NCI-H1930 (cell line): Measurements from ENCODE around the gene TPI1.
"Not testable (repeated sequence)": the region's sequence is repeated elsewhere in the genome, so short reads cannot be mapped to it uniquely, and the experiment has no call there.

ENCODE experiments used
- DNase-seq, 2 experiments: peaks; one replicate each; lab custom pipeline; 2025; lab: John Stamatoyannopoulos, UW

TPI1 gene

DNA sequence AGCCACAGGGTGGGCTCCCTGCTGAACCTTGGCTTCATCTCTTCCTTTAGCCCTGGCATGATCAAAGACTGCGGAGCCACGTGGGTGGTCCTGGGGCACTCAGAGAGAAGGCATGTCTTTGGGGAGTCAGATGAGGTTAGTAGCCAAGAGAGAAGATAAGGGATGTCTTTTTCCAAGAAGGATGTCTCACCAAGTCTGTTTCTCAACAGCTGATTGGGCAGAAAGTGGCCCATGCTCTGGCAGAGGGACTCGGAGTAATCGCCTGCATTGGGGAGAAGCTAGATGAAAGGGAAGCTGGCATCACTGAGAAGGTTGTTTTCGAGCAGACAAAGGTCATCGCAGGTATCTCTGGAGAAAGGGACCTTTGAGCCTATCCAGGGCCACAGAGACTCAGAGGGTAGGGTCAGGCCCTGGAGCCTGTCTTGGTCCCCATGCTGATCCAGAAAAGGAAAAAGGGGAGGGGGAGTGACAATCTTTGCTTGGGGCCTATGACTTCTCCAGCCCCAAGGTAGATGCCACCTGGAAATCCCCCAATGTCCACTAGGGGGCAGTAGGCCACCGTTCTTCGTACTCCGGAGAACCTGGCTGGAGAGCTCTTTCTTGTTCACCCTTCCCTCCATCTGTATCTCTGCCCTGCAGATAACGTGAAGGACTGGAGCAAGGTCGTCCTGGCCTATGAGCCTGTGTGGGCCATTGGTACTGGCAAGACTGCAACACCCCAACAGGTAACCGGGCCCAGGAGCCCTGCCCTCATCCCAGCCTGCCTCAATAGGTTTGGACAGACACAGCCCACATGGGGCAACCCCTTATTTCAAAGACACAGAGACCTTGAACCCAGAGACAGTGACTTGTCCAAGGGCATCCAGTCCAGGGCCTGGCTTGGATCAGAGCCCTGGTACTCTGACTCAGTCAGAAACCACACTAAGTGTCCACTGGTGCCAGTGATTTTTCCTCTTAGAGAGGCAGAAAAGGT lies 2.0 kb downstream of the TPI1 start:
- peak; percentile 74 to 87 for DNase-seq

DNA sequence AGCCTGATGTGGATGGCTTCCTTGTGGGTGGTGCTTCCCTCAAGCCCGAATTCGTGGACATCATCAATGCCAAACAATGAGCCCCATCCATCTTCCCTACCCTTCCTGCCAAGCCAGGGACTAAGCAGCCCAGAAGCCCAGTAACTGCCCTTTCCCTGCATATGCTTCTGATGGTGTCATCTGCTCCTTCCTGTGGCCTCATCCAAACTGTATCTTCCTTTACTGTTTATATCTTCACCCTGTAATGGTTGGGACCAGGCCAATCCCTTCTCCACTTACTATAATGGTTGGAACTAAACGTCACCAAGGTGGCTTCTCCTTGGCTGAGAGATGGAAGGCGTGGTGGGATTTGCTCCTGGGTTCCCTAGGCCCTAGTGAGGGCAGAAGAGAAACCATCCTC lies 3.0 kb downstream of the TPI1 start:
- DNase-seq: not testable (repeated sequence)

DNA sequence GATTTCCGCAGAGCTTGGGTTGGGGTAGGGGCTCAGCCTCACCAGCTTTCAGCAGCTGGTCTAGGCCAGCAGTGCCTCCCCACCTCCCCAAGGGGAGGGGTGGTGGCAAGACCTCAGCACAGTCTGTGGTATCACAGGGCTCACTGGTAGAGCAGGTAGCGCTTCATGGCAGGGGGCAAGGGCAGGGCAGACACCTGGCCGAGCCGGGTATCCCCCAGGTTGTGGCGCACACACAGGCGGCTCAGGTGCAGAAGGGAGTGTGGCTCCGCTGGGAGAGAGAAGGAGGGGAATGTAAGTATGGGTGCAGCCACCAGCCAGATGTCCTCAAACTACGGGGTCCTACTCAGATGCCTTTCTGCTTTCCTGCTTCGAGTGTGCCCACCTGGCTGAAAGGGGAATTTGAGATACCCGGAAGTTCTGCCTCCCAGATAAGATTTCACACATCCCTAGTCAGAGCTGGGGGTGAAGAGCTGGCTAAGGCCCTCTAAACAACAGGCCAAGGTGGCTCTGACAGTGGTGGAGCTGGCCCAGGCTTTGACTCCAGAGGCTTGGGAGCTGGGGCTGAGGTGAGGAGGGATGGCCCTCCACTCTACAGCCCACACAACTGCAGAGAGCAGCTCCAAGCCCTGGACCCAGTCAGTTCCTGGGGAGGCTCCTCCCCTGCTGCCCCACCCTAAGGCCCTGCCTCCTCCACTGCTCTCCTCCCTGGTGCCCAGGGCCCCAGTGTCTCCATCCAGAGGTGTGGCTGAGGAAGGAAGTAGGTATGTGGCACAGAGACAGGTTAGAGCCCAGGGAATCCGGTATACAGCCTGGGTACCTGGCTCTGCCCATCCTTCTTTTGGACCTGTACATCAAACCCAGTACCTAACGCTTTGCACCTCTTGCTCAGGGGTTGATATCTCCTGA lies 4.0 kb downstream of the TPI1 start:
- DNase-seq: no peak

DNA sequence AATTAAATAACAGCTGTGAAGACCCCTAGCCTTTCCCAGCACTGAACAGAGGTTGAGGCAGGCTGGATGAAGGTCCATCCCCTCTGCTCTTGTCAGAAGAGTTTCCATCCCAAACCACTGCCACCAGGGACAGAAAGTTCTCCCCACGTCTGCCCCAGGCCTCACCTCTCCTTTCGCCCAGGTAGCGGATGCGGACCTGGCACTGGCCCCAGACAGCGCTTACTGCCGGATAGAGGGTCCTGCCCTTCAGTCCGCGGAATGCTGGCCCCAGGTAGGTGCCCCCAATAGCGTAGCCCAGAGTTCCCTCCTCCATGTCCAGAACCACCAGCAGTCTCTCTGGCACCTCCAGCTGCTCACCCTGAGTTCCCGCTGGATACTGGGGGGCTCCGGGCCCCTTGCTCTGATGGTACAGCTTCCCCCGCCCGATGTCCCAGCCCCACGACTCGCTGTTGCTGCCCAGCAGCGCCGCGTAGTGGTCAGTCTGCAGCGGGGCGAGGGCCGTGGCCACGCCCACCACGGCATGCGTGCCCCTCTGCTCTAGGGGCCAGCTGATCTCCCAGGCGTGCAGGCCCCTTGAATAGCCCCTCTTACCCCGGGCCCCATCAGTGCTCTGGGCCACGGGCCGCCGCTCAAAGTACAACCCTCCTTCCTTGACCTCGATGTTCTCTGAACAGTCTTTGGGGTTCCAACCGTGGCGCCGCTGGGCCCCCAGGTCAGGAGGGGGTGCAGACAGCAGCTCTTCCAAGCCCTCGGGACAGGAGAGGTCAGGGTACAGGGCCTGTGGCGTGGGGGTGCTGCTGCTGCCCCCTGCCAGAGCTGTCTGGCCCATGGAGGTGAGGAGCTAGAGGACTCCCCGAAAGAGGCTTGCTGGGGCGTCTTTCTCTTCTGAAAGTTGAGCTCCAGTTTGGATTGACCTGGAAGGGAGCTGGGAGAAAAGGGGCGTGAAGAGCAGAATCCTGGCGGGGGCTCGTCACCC lies 5.0 kb downstream of the TPI1 start:
- DNase-seq: peak; percentile 72 to 85

DNA sequence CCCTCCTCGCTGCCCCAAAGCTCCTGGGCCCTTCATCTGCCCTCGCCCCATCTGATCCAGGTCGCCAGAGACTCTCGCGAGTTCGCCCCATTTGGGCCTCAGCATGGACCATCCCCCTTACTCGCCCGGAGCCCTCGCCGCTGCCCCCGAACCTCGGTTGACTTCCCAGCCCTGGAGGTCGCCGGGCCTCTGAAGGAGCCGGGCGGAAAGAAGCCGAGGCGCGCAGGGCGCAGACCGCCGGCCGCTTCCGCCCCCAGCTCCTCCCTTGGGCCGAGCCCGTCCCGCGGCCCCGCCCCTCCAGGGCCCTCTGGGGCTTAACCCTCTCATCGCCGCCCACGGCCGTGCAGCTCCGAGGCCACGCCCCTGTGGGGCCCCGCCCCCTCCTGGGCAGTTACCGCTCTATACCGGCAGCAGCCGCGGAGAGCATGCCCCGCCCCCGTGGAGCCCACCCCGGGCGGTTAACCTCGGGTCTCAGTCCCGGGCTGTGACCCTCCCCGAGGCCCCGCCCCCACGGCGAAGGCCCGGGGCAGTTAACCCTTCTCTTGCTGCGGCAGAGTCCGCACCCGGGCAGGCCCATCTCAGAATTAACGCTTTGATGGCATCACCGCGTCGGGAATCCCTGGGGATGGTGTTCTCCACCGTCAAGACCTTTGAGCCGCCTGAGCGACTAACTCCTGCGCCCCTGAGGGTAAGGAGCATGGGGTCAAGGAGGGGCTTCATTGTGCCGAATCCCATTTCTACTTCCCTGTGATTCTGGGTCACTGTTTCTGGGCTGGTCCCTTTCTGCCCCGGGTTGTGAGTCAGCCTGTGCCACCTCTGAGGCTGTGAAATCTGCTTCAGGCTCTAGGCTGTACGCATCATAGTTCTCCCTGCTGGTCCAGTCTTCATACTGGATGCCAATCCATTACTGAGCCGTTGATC lies 6.0 kb downstream of the TPI1 start, which contains the start of gene SPSB2:
Gene SPSB2, minus strand, starts transcription at position 210 of the 921 bp plus-strand sequence. CDS start 402 bp downstream, outside the sequence.
- peak; percentile 96 to 98 for DNase-seq

DNA sequence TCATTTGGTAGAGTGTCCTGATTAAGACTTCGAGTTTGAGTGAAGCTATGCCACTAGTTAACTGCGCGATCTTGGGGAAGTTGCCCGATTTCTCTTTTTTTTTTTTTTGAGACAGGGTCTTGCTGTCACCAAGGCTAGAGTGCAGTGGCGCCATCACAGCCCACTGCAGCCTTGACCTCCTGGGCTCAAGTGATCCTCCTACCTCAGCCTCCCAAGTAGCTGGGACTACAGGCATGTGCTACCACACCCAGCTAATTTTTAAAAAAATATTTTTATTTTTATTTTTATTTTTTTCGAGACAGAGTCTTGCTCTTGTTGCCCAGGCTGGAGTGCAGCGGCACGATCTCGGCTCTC lies 6.7 kb downstream of the TPI1 start:
- not testable (repeated sequence) for DNase-seq

DNA sequence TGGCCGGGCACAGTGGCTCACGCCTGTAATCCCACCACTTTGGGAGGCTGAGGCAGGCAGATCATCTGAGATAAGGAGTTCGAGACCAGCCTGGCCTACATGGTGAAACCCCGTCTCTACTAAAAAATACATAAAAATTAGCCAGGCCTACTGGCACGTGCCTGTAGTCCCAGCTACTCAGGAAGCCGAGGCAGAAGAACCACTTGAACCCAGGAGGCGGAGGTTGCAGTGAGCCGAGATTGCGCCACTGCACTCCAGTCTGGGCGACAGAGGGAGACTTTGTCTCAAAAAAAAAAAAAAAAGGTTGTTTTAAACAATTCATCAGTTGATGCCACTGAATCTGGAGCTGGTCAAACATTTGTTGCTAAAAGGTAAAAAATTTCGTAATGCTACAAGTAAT lies 12.5 kb downstream of the TPI1 start:
- not testable (repeated sequence) for DNase-seq

DNA sequence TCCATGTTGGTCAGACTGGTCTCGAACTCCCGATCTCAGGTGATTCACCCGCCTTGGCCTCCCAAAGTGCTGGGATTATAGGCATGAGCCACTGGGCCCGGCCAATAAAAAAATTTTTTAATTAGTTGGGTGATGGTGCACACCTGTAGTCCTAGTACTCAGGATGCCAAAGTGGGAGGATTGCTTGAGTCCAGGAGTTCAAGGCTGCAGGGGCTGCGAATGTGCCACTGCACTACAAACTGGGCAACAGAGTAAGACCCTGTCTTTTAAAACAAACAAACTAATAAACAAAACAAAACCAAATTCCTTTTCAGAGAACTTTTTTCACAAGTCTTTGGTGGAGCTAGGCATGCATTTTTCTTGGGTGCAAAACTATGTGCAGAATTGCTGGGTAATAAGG lies 15.9 kb downstream of the TPI1 start:
- DNase-seq: no peak

DNA sequence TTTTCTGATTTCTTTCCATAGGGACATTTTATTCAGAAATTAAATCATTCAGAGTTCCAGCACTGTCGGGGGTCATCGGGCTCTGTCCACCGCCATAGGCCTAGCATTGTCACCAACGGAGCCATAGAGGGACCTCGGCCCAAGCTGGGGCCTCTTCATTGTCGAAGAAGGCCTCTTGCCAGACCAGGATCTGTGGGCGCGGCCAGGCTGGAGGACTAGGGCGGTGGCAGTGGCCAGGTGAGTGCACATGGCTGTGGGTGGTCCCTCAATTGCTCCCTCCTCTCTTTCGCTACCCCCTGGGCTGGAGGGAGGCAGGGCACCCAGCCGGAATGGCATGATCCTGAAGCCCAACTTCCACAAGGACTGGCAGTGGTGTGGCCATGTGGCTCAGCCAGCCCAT lies 16.4 kb downstream of the TPI1 start:
- no peak for DNase-seq

DNA sequence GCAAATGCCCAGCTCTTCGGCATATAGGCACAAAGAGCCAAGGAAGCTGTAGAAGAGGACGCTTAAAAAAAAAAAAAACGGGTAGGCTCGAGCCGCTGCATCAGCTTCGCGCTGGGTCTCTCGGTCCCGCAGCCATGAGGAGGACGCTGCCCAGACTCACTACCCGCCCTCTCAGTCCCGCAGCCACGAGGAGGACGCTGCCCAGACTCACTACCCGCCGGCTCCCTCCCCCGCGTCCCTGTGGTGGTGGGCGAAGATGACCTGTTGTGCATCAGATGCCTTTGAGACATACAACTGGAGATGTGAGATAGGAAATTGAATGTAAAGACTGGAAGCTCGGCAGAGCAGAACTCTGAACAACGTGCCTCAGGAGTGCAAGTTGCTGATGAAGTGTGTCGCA lies 17.2 kb downstream of the TPI1 start:
- DNase-seq: no peak

DNA sequence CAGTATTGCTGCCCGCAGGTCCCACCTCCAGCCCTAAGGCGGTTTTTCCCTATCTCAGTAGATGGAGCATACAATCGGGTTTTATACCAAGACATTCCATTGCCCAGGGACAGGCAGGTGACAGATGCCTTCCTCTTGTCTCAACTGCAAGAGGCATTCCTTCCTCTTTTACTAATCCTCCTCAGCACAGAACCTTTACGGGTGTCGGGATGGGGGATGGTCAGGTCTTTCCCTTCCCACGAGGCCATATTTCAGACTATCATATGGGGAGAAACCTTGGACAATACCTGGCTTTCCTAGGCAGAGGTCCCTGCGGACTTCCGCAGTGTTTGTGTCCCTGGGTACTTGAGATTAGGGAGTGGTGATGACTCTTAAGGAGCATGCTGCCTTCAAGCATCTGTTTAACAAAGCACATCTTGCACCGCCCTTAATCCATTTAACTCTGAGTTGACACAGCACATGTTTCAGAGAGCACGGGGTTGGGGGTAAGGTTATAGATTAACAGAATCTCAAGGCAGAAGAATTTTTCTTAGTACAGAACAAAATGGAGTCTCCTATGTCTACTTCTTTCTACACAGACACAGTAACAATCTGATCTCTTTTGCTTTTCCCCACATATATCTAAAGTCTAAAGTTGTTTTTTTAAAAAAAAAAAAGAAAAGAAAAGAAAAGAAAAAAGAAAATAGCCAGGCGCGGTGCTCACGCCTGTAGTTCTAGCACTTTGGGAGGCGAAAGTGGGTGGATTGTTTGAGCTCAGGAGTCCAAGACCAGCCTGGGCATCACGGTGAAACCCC lies 19.1 kb downstream of the TPI1 start:
- DNase-seq: not testable (repeated sequence)

DNA sequence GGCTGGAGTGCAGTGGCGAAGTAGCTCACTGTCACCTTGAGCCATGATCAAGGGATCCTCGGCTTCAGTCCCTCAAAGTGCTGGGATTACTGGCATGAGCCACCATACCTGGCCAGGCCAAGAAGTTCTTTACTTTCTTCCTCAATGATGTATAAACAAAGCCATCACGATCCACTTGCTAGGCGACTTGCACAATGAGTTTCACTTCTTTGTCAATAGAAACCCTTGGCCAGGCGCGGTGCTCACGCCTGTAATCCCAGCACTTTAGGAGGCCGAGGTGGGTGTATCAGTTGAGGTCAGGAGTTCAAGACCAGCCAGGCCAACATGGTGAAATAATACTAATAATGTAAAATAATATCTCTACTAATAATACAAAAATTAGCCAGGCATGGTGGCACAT lies 20.1 kb downstream of the TPI1 start:
- DNase-seq: no peak

DNA sequence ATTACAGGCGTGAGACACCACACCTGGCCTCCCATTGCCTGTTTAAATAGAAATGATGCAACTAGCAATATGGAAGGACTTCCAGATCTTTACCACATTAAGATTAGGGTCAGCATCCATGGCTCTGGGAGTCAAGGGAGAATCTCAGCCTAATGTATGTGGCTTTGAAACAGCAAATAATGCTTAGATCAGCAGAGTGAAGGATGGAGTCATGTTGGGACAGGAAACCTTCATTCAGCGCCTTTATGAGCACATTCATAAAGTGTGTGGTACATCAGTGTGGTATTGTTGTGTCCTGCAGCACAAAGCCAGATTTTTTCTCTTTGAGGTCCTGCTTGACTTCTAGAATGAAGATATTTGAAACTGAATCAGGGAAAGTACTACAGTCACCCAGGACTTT lies 21.0 kb downstream of the TPI1 start:
- no peak for DNase-seq

DNA sequence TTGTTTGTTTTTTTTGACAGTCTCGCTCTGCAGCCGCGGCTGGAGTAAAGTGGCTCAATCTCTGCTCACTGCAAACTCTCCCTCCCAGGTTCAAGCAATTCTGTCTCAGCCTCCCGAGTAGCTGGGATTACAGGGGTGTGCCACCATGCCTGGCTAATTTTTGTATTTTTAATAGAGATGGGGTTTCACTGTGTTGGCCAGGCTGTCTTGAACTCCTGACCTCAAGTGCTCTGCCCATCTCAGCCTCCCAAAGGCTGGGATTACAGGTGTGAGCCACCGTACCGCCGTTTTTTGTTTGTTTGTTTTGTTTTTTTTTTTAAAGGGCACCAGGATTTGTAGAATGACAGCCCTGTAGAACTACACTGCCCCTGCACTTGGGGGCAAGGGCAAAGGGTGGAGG lies 21.5 kb downstream of the TPI1 start:
- not testable (repeated sequence) for DNase-seq

DNA sequence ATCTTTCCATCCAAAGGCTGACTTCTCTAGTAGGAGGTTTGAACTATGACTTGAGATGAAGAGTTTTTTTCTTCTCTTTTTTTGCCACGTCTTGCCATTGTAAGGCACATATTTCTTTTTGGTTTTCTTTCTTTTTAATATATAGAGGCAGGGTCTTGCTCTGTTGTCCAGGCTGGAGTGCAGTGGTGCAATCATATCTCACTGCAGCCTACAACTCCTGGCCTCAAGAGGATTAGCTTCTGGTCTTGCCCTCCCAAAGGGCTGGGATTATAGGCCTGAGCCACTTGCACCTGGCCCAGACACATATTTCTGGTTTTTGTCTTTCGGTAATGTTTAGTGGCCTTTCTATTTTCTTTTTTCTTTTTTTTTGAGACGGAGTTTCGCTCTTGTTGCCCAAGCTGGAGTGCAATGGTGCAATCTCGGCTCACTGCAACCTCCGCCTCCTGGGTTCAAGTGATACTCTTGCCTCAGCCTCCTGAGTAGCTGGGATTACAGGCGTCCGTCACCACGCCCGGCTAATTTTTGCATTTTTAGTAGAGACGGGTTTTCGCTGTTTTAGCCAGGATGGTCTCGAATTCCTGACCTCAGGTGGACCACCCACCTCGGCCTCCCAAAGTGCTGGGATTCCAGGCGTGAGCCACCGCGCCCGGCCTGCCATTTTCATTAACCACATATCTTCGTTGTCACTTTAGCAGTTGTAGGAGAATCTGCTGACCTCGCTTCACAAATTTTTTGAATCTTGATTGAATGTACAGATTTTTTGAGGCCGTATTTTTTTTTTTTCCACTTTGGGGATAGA lies 22.6 kb downstream of the TPI1 start:
- DNase-seq: not testable (repeated sequence)

DNA sequence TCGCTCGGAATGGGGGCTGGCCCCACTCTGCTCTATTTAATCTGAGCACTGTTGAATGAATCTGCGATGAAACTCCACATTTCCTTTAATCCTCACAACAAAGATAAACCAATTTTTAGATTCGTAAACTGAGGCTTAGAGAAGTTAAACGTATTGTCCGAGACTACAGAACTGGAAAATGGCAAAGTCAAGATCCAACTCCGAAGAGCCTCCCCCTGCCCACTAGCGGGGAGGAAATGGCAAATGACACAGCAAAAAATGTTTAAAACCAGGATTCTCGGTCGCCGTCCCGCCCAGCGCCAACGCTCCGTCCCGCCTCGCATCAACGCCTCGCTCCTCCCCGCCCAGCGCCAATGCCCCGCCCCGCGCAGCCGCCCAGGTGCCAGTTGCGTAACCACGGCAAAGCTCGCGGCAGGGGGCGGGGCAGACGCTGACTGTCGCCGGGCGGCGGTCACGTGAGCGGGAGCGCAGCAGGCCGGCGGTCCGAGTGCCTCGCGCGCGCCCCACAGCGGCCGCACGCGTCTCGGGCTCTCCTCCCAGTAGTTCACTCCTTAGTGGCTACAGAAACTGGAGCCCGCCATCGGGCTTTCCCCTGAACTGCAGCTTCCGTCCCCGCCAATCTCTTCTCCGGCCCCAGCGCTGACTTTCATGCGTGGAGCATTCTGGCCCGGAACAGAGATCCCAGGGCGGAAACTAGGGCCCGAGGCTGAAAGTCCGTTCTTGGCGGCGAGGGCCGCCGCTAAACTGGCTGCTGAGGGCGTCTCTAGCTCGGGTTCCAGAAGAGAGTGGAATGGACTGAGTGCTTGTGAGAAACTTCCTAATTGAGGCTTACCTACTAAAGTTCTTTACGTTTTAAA lies 23.7 kb downstream of the TPI1 start:
- peak; percentile 96 to 99 for DNase-seq

DNA sequence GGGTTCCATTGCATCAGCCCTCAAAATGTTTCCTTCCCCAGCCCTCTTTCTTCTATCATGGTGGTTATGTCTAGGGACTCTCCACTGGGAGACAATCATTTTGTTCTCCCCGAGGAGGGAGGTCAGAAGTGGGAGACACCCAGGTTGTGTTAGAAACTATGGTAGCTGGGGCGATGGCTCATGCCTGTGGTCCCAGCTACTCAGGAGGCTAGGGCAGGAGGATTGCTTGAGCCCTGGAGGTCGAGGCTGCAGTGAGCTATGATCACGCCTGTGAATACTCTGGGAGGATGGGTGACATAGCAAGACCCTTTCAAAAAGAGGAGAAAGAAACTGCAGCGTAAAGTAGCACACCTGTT lies 24.3 kb downstream of the TPI1 start:
- no peak for DNase-seq

DNA sequence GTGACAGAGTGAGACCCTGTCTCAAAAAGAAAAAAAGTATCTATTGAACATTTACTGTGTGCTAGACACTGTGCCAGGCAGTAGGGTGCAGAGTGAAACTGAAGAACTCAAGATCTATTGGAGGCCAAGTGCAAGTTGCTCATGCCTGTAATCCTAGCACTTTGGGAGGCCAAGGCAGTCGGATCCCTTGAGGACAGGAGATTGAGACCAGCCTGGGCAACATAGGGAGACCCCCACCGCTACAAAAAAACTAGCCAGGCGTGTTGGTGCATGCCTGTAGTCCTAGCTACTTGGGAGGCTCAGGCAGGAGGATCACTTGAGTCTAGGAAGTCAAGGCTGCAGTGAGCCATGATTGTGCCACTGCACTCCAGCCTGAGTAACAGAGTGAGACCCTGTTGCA lies 25.4 kb downstream of the TPI1 start:
- not testable (repeated sequence) for DNase-seq
